Activated T-helper 1 cell treated with Interleukin-2 at 50 U/mL for 16 hours (primary cell): ENCODE results near the gene HUS1.
"Not testable (repeated sequence)": the region's sequence is repeated elsewhere in the genome, so short reads cannot be mapped to it uniquely, and the experiment has no call there.

Source experiments
- DNase-seq: peaks from one replicate; pipeline ENCODE4 v3.0.0-alpha.2; 2020; ENCODE audit warnings: low read depth

HUS1 gene

DNA sequence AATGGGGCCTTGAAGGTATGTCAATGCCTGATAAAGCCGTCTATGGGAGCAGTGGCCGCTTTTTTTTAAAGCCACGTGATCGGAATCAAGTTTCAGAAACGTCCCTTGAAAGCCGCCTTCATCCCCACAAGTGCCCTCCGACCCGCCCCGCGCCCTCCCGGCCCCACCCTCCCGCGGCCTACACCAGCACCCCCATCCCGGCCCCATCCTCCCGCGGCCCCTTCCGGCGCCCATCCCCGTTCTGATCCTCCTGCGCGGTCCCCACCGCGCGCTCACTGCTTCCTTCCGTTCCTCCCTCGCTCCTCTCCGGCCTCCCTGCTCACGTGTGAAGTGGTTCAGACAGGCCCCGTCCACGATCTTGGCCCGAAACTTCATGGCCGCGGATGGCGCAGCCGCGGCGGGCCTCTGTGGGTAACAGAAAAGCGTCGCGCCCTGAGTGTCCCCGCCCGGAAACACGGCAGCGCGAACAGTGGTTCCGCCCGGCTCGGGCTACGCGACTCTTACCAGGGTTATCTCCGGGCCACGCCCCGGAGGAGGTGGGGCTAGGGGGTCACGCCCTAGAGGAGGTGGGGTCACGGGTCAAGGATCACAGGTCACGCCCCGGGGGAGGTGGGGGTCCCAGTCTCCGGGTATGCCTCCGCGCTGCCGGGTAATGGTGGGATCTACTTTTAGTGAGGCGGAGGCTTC, at the start of gene HUS1:
TSS of gene HUS1 (minus strand) at position 471 of the 687 bp plus-strand sequence. CDS start at position 375, 96 bp downstream.
- DNase-seq = peak; percentile 85

GRCh38 chr7:48028938-48029337, 49.5 kb upstream of the HUS1 start, which contains the start of gene SUN3:
Gene SUN3 (minus strand): TSS chr7:48029107. CDS start chr7:48028938, 169 bp downstream.
- DNase-seq = no peak

DNA sequence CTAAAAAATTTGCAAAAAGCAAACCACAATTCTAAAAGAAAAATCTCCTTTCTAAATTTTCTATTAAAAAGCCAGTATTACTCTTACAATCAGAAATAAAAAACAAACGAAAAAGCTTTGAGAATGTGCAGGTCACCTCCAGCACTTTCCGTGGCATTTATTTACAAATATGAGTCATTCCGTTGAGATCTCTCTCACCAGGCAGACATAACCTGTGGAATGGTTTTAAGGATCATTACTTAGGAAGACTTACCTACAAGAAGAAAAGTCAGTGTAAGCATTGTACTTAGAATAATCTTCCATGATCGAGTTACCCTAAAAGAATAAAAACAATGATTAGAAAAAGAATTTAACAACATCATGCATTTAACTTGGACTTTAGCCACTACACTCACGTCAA, 46.2 kb upstream of the HUS1 start:
- no peak for DNase-seq

GRCh38 chr7:48017674-48018073, 38.3 kb upstream of the HUS1 start:
- DNase-seq = no peak

- DNase-seq = no peak
Observed at GRCh38 chr7:48016641-48017040, 37.2 kb upstream of the HUS1 start.

GRCh38 chr7:48011951-48012350, 32.5 kb upstream of the HUS1 start:
- no peak for DNase-seq

- no peak for DNase-seq
Observed at GRCh38 chr7:48011323-48011722, 31.9 kb upstream of the HUS1 start.

- DNase-seq = no peak
Observed at GRCh38 chr7:48009954-48010353, 30.5 kb upstream of the HUS1 start.

- DNase-seq = no peak
Observed at GRCh38 chr7:48009257-48009656, 29.8 kb upstream of the HUS1 start.

GRCh38 chr7:48006866-48007265, 27.5 kb upstream of the HUS1 start:
- DNase-seq = no peak

- DNase-seq = no peak
Observed at GRCh38 chr7:48004638-48005037, 25.2 kb upstream of the HUS1 start.

DNA sequence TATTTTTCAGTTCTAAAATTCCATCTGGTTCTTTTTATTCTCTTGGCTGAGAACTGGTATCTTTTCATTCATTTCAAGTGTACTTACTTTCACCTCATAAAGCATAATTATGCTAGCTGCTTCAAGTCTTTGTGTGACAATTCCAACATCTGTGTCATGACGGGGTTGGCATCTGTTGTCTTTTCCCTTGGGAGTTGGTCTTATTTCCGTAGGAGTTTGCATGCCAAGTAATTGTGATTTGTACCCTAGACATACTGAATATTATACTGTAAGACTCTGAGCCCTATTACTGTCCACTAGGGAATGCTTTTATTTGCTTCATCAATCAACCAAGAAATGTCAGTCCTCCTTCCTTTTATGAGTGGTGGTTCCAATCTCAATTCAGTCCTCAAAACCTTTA, 24.6 kb upstream of the HUS1 start:
- no peak for DNase-seq

DNA sequence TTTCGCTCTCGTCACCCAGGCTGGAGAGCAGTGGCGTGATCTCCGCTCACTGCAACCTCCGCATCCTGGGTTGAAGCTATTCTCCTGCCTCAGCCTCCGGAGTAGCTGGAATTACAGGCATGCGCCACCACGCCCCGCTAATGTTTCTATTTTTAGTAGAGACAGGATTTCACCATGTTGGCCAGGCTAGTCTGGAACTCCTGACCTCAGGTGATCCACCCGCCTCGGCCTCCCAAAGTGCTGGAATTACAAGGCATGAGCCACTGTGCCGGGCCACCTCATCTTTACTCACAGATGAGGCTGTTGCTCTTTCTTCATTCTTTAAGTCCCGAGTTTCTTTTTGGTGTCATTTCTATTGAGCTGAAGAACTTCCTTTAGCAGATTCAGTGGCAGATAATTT, 20.7 kb upstream of the HUS1 start:
- not testable (repeated sequence) for DNase-seq

- no peak for DNase-seq
Observed at GRCh38 chr7:47999413-47999812, 20.0 kb upstream of the HUS1 start.

- DNase-seq = no peak
Observed at GRCh38 chr7:47992446-47992845, 13.0 kb upstream of the HUS1 start.

- peak; percentile 79 for DNase-seq
Observed at GRCh38 chr7:47991741-47992311, 12.4 kb upstream of the HUS1 start.

DNA sequence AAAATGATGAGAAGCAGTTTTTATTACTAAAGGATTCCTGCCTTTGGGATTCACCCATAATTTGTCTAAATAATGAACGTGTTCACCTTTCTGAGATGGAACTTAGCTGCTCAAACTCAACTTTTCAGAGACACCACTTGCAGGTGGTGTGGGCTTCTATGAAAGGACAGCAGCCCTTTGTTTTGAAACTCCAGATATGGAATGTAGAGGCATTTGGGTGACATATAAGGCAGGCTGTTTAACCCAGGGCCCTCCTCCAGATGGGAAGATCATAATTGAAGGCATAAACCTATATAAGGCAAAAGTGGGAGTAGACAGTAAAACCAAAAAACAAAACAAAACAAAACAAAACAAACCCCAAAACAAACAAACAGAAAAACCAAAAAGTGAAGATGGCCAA, 11.9 kb upstream of the HUS1 start:
- DNase-seq = no peak

DNA sequence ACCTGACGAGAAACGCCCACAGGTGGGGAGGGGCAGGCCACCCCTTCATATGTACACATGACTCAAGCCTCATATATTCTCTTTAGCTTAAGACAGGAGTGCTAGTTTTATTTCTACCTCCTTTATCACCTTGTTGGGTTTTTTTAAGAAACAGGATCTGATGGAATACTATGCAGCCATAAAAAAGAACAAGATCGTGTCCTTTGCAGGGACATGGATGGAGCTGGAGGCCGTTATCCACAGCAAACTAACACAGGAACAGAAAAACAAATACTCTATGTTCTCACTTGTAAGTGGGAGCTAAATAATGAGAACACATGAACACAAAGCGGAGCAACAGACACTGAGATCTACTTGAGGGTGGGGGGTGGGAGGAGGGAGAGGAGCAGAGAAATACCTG, 11.2 kb upstream of the HUS1 start:
- no peak for DNase-seq

- not testable (repeated sequence) for DNase-seq
Observed at GRCh38 chr7:47989607-47990400, 10.4 kb upstream of the HUS1 start.

DNA sequence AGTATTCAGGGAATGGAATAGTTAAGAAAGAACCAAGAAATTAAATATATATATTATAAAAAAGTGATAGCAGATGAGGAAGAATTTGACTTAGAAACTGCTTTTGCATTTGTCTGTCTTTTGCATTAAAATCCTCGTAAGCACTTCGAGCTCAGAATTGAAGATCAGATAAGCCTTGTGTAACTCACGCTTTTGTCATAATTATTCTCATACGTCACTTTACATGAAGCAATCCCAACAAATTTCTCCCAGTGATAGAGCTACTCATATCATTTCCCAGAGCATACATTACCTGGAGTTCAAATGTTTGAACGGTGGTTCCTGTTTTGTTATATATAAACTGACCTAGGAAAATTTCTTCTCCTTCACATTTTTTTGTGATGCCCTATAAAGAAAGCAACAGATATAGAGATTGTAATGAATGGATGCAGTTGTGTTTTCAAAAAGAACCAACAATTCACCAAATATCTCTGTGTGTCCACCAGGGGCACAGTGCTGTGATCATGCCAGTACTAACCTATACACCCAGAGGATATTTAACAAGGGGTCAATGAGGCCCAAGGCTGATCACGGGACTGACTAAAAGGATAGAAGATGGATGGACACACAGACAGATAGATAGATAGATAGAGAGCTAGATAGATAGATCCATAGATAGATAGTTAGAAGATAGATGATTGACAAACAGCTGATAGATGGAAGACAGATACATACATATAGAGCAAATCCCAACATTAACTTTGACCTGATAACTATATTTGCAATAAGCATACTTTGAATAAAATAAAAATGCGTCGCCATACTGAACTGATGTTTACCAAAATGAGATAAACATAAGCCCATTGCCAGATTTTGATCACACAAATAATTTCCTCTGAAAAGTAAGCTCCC, 9.3 kb upstream of the HUS1 start:
- DNase-seq = no peak

GRCh38 chr7:47982610-47983009, 3.2 kb upstream of the HUS1 start:
- DNase-seq = no peak

DNA sequence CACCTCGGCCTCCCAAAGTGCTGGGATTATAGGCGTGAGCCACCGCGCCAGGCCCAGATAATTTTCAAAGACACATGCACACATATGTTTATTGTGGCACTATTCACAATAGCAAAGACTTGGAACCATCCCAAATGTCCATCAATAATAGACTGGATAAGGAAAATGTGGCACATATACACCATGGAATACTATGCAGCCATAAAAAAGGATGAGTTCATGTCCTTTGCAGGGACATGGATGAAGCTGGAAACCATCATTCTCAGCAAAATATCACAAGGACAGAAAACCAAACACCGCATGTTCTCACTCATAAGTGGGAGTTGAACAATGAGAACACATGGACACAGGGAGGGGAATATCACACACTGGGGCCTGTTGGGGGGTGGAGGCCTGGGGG, 1.2 kb upstream of the HUS1 start:
- not testable (repeated sequence) for DNase-seq
